Measurements from ENCODE around the gene IP6K1. TPM values are rescaled to one million over a fixed set of nuclear protein-coding genes. Genes with fewer than 3 reads are reported as not detected.

The IP6K1 gene
- total and polyA plus RNA-seq, 10 of the 15 experiments (the other 5 are each of a cell fraction or from before 2014, with no cell fraction given) = 1.3 to 30.6 (median 18.2) TPM

DNA sequence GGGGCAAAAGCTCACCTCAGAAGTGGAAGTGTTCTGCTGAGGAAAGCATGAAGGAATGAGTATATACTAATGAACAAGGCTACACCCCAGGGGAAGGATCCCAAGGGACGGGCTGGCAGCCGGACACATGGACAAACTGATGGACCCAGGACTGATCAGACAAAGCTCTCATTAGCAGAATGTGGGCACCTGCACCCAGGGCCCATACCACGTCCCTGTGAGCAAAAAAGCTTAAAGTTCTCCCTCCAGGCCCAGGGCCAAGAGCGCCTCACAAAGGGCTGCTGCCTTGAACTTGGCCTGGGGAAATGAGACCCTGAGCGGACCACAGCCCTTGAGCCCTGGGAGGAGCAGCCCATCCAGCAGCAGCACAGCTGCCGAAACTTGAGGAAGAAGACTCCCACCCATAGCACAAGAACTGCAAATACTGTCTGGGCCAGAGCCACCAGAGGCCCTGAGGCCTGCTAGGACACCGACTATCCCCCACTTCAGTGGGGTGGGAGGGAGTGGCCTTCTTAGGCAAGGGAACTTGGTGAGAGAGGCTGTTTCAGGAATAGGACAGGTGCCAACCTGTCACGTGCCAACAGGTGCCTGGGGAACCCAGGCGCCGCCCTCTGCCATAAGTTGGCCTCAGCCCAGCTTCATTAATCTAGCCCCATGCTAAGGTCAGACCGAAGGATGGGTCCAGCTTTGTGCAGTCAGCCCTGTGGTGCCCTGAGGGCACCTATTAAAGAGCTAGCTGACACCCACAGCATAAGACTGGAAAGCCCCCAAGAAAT is 60.2 kb downstream of the IP6K1 start:
- Histone ChIP-seq H4K20me1 (ENCODE audit: control insufficient read depth, insufficient read depth) (no peaks in the 10 kb centered on the region), H3K4me3 (no peak overlapping the region), H3K36me3 (ENCODE audit: control insufficient read depth in 2 of 2, insufficient read depth in 2 of 2, low read length in 1 of 2) (peaks cover 3 to 17% of the 10 kb centered on the region in 2 experiments), H2AFZ (ENCODE audit: control insufficient read depth, low read depth, low read length) (no peak overlapping the region), H3K27ac (ENCODE audit: control insufficient read depth, insufficient read depth) (peak overlapping the region; percentile 46; the same call in 1 of the 2 replicates), H3K27me3 (replicated peaks in 1 of 2; ENCODE audit: control insufficient read depth in 2 of 2, insufficient read depth in 2 of 2, low read length in 1 of 2) (no peaks in the 10 kb centered on the region), H3K9me3 (replicated peaks; ENCODE audit: control insufficient read depth, insufficient read depth, low read length) (no peaks in the 10 kb centered on the region), H3K4me2 (ENCODE audit: control insufficient read depth, insufficient read depth) (no peak overlapping the region), H3K9ac (ENCODE audit: control insufficient read depth, insufficient read depth, low read length) (no peak overlapping the region), H3K79me2 (ENCODE audit: control insufficient read depth, insufficient read depth, low read length) (peaks cover 20% of the 10 kb centered on the region), H3K4me1 (ENCODE audit: control insufficient read depth, insufficient read depth, low read length) (peaks cover 15% of the 10 kb centered on the region)
- FAIRE-seq (no peak), DNase-seq (ENCODE audit: low read depth, low spot score) (no peak), ATAC-seq (no peak)
- BruUV-seq (replicated peaks) = no TSS peak
- SMC1A ChIA-PET (ENCODE audit: uncharacterized antibody, unreplicated experiment) = interaction anchor here (0.8 to 1.0 kb wide), 2 partner anchors 22 to 179 kb away, joined by 3 read pairs; no protein-coding TSS in a partner anchor
- RAD21 ChIA-PET (ENCODE audit: unreplicated experiment) = no interaction called here
- CTCF ChIA-PET = no interaction called here
- in situ Hi-C loops (cut with MboI) = no loop called here
- intact Hi-C loops (cut with micrococcal nuclease; ENCODE audit: unreplicated experiment) = no loop called here
- POLR2A ChIA-PET = no interaction called here
- WGBS (ENCODE audit: insufficient coverage, insufficient replicate concordance, low lambda C conversion rate, missing lambda C conversion rate) = 81% methylated on average over 11 of the region's 11 CpGs
- no peak for TF ChIP-seq HDAC2 (IDR thresholded peaks at IDR 0.05)
- TF ChIP-seq E2F4 (IDR thresholded peaks at IDR 0.05; ENCODE audit: low read depth, low read length) = no peak
- no peak for TF ChIP-seq RCOR1 (conservative IDR thresholded peaks at IDR 0.05; ENCODE audit: low read depth, low read length)
- TF ChIP-seq, protein P1, sequence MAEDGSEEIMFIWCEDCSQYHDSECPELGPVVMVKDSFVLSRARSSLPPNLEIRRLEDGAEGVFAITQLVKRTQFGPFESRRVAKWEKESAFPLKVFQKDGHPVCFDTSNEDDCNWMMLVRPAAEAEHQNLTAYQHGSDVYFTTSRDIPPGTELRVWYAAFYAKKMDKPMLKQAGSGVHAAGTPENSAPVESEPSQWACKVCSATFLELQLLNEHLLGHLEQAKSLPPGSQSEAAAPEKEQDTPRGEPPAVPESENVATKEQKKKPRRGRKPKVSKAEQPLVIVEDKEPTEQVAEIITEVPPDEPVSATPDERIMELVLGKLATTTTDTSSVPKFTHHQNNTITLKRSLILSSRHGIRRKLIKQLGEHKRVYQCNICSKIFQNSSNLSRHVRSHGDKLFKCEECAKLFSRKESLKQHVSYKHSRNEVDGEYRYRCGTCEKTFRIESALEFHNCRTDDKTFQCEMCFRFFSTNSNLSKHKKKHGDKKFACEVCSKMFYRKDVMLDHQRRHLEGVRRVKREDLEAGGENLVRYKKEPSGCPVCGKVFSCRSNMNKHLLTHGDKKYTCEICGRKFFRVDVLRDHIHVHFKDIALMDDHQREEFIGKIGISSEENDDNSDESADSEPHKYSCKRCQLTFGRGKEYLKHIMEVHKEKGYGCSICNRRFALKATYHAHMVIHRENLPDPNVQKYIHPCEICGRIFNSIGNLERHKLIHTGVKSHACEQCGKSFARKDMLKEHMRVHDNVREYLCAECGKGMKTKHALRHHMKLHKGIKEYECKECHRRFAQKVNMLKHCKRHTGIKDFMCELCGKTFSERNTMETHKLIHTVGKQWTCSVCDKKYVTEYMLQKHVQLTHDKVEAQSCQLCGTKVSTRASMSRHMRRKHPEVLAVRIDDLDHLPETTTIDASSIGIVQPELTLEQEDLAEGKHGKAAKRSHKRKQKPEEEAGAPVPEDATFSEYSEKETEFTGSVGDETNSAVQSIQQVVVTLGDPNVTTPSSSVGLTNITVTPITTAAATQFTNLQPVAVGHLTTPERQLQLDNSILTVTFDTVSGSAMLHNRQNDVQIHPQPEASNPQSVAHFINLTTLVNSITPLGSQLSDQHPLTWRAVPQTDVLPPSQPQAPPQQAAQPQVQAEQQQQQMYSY (CRISPR knock-in tag; IDR thresholded peaks at IDR 0.05) = no peak
- TF ChIP-seq NFYA (IDR thresholded peaks at IDR 0.05; ENCODE audit: borderline replicate concordance, low read depth, low read length) = no peak
- TF ChIP-seq CHD2 (IDR thresholded peaks at IDR 0.05; ENCODE audit: borderline replicate concordance, low read depth, low read length) = no peak
- no peak for TF ChIP-seq KDM1A (IDR thresholded peaks at IDR 0.05; ENCODE audit: borderline replicate concordance)
- TF ChIP-seq ZZZ3 (IDR thresholded peaks at IDR 0.05; ENCODE audit: control insufficient read depth, insufficient read length, low read depth) = no peak
- no peak for TF ChIP-seq REST (IDR thresholded peaks at IDR 0.05; ENCODE audit: low read depth, low read length)
- no peak for TF ChIP-seq SP1 (IDR thresholded peaks at IDR 0.05; ENCODE audit: low read depth, low read length)
- TF ChIP-seq GATAD2B (conservative IDR thresholded peaks at IDR 0.05; ENCODE audit: low read depth) = no peak
- TF ChIP-seq E2F8 (IDR thresholded peaks at IDR 0.05; ENCODE audit: low read depth, partially characterized antibody) = no peak
